B cell (primary cell): ENCODE results near the gene LARGE1. TPM values are rescaled to one million over a fixed set of nuclear protein-coding genes. Genes with fewer than 3 reads are reported as not detected.

Experiments
- ATAC-seq: fragments of 200-7000 bp; cut with Tn5 transposase; one replicate; pipeline ENCODE4 v1.10.0; 2021; ENCODE audit warnings: low read depth, mild to moderate bottlenecking, moderate number of reproducible peaks, moderate library complexity
- CTCF ChIA-PET: fragments of 350-600 bp; sonication (Branson Sonifier 250); formaldehyde crosslinking; loops from one replicate; lab custom pipeline; 2021; ENCODE audit warnings: antibody characterized with exemption, inconsistent platforms; lab: Charles Lee
- POLR2A ChIA-PET: fragments of 350-600 bp; sonication (Branson Sonifier 250); formaldehyde crosslinking; loops from one replicate; lab custom pipeline; 2021; ENCODE audit warnings: antibody characterized with exemption; lab: Charles Lee
- DNase-seq: peaks from one replicate; pipeline ENCODE4 v3.0.0; 2013
- H2AFZ ChIP-seq: 2 replicates; pipeline ENCODE4 v1.6.1; 2012; ENCODE audit warnings: mild to moderate bottlenecking, low read depth, low read length; ENCODE audit not compliant: insufficient read depth, poor library complexity, severe bottlenecking
- H3K27ac ChIP-seq, 2 donors: 1 replicate in 1 of 2; 2 replicates in 1 of 2; pipeline ENCODE4 v1.5.1; 2012 to 2013; ENCODE audit warnings: low read length in 2 of 2, mild to moderate bottlenecking in 2 of 2, moderate library complexity in 1 of 2
- H3K27me3 ChIP-seq, 4 experiments: fragments of 200-600 bp in 1 of 4; sonication (generic) in 1 of 4; replicated peaks in 1 of 4; 1 replicate in 2 of 4; 2 replicates in 2 of 4; pipeline versions ENCODE4 v1.6.1 to v1.7.0; 2013 to 2016; ENCODE audit warnings: low read length in 3 of 4, mild to moderate bottlenecking in 2 of 4, mixed read lengths in 1 of 4, moderate library complexity in 1 of 4; ENCODE audit not compliant: insufficient read depth in 4 of 4, control insufficient read depth in 3 of 4; ENCODE audit errors: control extremely low read depth in 1 of 4
- H3K36me3 ChIP-seq, 2 experiments: replicated peaks in 1 of 2; 1 replicate in 1 of 2; 2 replicates in 1 of 2; pipeline versions ENCODE4 v1.6.1 to v1.7.1; 2013; ENCODE audit warnings: low read length in 1 of 2; ENCODE audit not compliant: insufficient read depth in 2 of 2, control insufficient read depth in 1 of 2; ENCODE audit errors: control extremely low read depth in 1 of 2, extremely low read depth in 1 of 2
- H3K4me1 ChIP-seq, 2 donors: fragments of 200-600 bp in 1 of 2; sonication (generic) in 1 of 2; 1 replicate in 1 of 2; 2 replicates in 1 of 2; pipeline versions ENCODE4 v1.5.1 to v1.6.1; 2013 to 2017; ENCODE audit warnings: low read length in 2 of 2; ENCODE audit not compliant: control insufficient read depth in 2 of 2, insufficient read depth in 2 of 2
- H3K4me2 ChIP-seq: replicated peaks from 2 replicates; pipeline ENCODE3; 2012; ENCODE audit warnings: mild to moderate bottlenecking, low read depth, low read length; ENCODE audit not compliant: poor library complexity, severe bottlenecking
- H3K4me3 ChIP-seq, 5 experiments: fragments of 200-600 bp in 1 of 5; sonication (generic) in 1 of 5; 1 replicate in 3 of 5; 2 replicates in 2 of 5; pipeline versions ENCODE4 v1.5.1 to v1.7.0; 2011 to 2016; ENCODE audit warnings: low read length in 4 of 5, mild to moderate bottlenecking in 4 of 5, low read depth in 2 of 5, control low read depth in 1 of 5, moderate library complexity in 1 of 5; ENCODE audit not compliant: insufficient read depth in 1 of 5; ENCODE audit errors: control extremely low read depth in 1 of 5, extremely low read depth in 1 of 5
- H3K79me2 ChIP-seq: fragments of 200-600 bp; sonication (generic); one replicate; pipeline ENCODE4 v1.6.0; 2016; ENCODE audit warnings: low read length; ENCODE audit not compliant: control insufficient read depth, insufficient read depth
- H3K9ac ChIP-seq: fragments of 200-600 bp; sonication (generic); 2 replicates; pipeline ENCODE4 v1.6.1; 2017; ENCODE audit warnings: mild to moderate bottlenecking, low read length, moderate library complexity
- H3K9me3 ChIP-seq, 3 donors: one replicate each; pipeline versions ENCODE4 v1.6.1 to v1.7.1; 2013; ENCODE audit warnings: low read length in 2 of 3; ENCODE audit not compliant: control insufficient read depth in 2 of 3, insufficient read depth in 1 of 3; ENCODE audit errors: control extremely low read depth in 1 of 3
- H4K20me1 ChIP-seq: 2 replicates; pipeline ENCODE4 v1.6.0; 2012; ENCODE audit warnings: mild to moderate bottlenecking, low read length; ENCODE audit not compliant: insufficient read depth, control insufficient read depth, poor library complexity, severe bottlenecking
- H3K27ac Mint-ChIP-seq: one replicate; pipeline ENCODE4 v1.8.0; 2021; ENCODE audit warnings: mixed read lengths
- H3K27me3 Mint-ChIP-seq: one replicate; pipeline ENCODE4 v1.8.0; 2021; ENCODE audit warnings: mixed read lengths
- H3K4me1 Mint-ChIP-seq: one replicate; pipeline ENCODE4 v1.8.0; 2021; ENCODE audit warnings: mixed read lengths
- H3K4me3 Mint-ChIP-seq: one replicate; pipeline ENCODE4 v1.8.0; 2021; ENCODE audit warnings: mixed read lengths
- H3K9me3 Mint-ChIP-seq: one replicate; pipeline ENCODE4 v1.8.0; 2022; ENCODE audit warnings: mixed read lengths; ENCODE audit not compliant: insufficient read depth
- EZH2 ChIP-seq: IDR thresholded peaks from 2 replicates; pipeline ENCODE4 v1.6.1; 2012; ENCODE audit warnings: borderline replicate concordance, low read depth, mild to moderate bottlenecking, moderate library complexity, low read length; ENCODE audit not compliant: insufficient read depth, poor library complexity, severe bottlenecking
- WGBS: methylation state at CpG from one replicate; pipeline ENCODE4 v1.1.5; 2013; ENCODE audit warnings: missing lambda C conversion rate; ENCODE audit not compliant: insufficient coverage; 5-methylcytosine and 5-hydroxymethylcytosine counted together
- intact Hi-C: fragments of 100-400 bp; cut with micrococcal nuclease; formaldehyde crosslinking; loops from one replicate; pipeline ENCODE4 v1.10.0; 2022
- polyA plus RNA-seq: library from polyadenylated mRNA; depleted of rRNA; stranded (reverse); fragments of >200 nt; gene quantifications from 2 replicates; pipeline ENCODE4 v1.2.3, GENCODE V29; 2012
- total RNA-seq, 2 donors: library from RNA; stranded (reverse); fragments of 120-200 nt in 1 of 2; gene quantifications; 1 replicate in 1 of 2; 2 replicates in 1 of 2; pipeline versions ENCODE4 v1.2.3 to v1.2.4, GENCODE V29; 2013 to 2022
- TF ChIP-seq, protein P1 (sequence below): fragments of 200-600 bp; IDR thresholded peaks from one replicate; pipeline ENCODE4 v1.8.0; 2022; ENCODE audit warnings: antibody characterized with exemption, mild to moderate bottlenecking

The LARGE1 gene
- total and polyA plus RNA-seq, 2 donors (not counting 1 experiment from before 2014, with no cell fraction given) = 20.7 to 82.0 TPM

GRCh38 chr22:33274214-33275072, 645.8 kb downstream of the LARGE1 start:
- H3K4me2 ChIP-seq = peak overlapping the region; percentile 58

More at GRCh38 chr22:33274214-33275072, 645.8 kb downstream of the LARGE1 start:
- intact Hi-C loops = loop anchor here (5.0 to 10.0 kb wide), 2 partner anchors 50 to 62 kb away; no protein-coding TSS in a partner anchor
- Histone ChIP-seq H3K9me3 (peaks cover 0 to 11% (median 0%) of the 10 kb centered on the region in 3 donors), H3K4me1 (peaks cover 70 to 74% of the 10 kb centered on the region in 2 donors), H3K27ac (peak overlapping the region; percentile 84 to 91), H3K4me3 (no peak overlapping the region), H2AFZ (peak overlapping the region; percentile 0), H3K36me3 (peaks cover 0 to 6% of the 10 kb centered on the region in 2 experiments), H4K20me1 (no peaks in the 10 kb centered on the region), H3K79me2 (no peaks in the 10 kb centered on the region), H3K27me3 (no peaks in the 10 kb centered on the region), H3K9ac (no peak overlapping the region)
- peak overlapping the region; percentile 86 for H3K27ac Mint-ChIP-seq
- H3K9me3 Mint-ChIP-seq = peaks cover 3% of the 10 kb centered on the region
- ChIA-PET CTCF (interaction anchor here (0.6 to 7.6 kb wide), 15 partner anchors 9 to 1750 kb away, joined by 3 to 124 read pairs (median 4); no protein-coding TSS in a partner anchor), POLR2A (no interaction called here)
- H3K4me3 Mint-ChIP-seq = peak overlapping the region; percentile 49
- WGBS = 79% methylated on average over 16 of the region's 20 CpGs
- DNase-seq (peak; percentile 55), ATAC-seq (no peak)
- H3K4me1 Mint-ChIP-seq = peaks cover 80% of the 10 kb centered on the region
- TF ChIP-seq, protein P1, sequence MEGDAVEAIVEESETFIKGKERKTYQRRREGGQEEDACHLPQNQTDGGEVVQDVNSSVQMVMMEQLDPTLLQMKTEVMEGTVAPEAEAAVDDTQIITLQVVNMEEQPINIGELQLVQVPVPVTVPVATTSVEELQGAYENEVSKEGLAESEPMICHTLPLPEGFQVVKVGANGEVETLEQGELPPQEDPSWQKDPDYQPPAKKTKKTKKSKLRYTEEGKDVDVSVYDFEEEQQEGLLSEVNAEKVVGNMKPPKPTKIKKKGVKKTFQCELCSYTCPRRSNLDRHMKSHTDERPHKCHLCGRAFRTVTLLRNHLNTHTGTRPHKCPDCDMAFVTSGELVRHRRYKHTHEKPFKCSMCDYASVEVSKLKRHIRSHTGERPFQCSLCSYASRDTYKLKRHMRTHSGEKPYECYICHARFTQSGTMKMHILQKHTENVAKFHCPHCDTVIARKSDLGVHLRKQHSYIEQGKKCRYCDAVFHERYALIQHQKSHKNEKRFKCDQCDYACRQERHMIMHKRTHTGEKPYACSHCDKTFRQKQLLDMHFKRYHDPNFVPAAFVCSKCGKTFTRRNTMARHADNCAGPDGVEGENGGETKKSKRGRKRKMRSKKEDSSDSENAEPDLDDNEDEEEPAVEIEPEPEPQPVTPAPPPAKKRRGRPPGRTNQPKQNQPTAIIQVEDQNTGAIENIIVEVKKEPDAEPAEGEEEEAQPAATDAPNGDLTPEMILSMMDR = peak; percentile 68
- TF ChIP-seq EZH2 = no peak
- no peaks in the 10 kb centered on the region for H3K27me3 Mint-ChIP-seq
